NCI-H2107 treated with DMSO at 0.1 percent for 48 hours (cell line): ENCODE measurements around the gene TFEC.
A peak's percentile ranks its signal among the peaks of the same experiment; 100 is the strongest.
"Not testable (repeated sequence)": the region's sequence is repeated elsewhere in the genome, so short reads cannot be mapped to it uniquely, and the experiment has no call there.

Experiments
- DNase-seq: peaks from one replicate; lab custom pipeline; 2025; ENCODE audit not compliant: unreplicated experiment; lab: John Stamatoyannopoulos, UW

Gene TFEC

DNA sequence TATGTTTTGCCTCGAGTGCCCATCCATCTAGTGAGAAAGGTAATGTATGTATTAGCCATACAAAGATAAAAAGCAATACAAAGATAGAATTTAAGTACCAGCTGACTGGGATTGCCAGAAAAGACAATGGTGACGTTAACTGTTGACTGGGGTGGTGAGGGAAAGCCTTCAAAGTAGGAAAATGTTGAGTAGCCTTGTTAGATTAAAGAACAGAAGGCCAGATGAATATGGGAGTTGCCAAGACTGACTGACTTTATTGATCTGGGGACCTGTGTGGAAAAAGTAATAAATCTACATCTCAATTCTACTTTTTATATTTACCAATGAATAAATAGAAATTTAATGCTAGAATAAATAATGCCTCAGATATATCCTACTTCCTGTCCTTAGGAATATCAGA is 97.7 kb downstream of the TFEC start:
- no peak for DNase-seq

DNA sequence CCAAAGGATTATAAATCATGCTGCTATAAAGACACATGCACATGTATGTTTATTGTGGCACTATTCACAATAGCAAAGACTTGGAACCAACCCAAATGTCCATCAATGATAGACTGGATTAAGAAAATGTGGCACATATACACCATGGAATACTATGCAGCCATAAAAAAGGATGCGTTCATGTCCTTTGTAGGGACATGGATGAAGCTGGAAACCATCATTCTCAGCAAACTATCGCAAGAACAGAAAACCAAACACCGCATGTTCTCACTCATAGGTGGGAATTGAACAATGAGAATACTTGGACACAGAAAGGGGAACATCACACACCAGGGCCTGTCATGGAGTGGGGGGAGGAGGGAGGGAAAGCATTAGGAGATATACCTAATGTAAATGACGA is 100.4 kb downstream of the TFEC start:
- not testable (repeated sequence) for DNase-seq

DNA sequence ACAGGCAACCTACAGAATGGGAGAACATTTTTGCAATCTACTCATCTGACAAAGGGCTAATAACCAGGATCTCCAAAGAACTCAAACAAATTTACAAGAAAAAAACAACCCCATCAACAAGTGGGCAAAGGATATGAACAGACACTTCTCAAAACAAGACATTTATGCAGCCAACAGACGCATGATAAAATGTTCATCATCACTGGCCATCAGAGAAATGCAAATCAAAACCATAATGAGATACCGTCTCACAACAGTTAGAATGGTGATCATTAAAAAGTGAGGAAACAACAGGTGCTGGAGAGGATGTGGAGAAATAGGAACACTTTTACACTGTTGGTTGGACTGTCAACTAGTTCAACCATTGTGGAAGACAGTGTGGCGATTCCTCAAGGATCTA is 100.8 kb downstream of the TFEC start:
- not testable (repeated sequence) for DNase-seq

DNA sequence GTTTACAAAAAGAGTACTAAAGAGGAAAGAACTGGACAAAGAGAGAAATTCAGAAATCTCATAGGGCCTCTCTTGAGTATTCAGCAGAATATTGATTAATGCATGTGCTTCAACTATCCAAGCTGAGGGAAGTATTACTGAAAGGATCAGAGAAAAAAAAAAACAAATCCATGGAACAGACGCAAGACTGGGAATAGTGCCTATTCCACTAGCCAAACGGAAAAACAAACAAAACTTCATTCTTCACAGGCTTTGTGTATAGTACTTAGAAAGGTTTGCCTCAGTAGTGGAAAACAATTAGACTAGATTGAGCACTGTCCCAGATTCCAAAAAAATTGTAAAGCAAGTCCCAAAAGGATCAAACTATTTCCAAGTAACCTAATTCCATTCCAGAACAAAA is 106.2 kb downstream of the TFEC start:
- no peak for DNase-seq

DNA sequence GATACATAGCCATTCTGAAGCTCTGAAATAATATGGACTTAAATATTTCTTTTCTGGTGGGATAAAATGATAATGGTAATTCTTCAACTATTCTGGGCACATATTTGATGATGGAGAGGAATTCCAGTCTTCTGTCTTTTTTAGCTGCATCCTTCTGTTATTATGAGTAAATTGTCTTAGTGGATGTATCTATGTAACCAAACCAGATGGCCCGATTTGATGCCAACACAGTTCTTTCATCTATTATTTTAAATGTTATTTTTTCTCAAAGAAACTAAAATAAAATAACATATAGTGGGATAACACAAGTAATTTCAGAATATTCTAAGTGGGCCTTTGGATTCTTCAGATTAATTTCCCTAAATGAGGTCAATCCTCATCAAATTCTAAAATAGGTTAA is 110.2 kb downstream of the TFEC start:
- DNase-seq: no peak

DNA sequence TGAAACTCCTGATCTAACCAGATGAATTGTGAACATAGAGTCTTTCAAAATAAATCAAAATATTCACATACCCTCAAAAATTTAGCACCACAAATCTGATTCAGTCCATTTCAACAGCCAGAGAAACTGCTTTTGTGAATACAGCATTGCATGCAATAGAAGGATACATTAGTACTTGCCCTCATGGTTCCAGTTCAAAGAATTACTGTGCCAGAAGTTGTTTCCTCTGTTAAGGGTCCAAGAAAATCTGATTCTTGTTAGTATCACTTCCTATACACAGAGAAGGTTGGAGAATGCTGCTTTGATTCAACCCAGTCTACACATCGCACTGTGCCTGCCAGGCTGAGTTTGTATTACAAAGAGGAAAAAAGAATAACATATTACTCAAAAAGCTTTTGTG is 115.6 kb downstream of the TFEC start:
- DNase-seq: no peak

DNA sequence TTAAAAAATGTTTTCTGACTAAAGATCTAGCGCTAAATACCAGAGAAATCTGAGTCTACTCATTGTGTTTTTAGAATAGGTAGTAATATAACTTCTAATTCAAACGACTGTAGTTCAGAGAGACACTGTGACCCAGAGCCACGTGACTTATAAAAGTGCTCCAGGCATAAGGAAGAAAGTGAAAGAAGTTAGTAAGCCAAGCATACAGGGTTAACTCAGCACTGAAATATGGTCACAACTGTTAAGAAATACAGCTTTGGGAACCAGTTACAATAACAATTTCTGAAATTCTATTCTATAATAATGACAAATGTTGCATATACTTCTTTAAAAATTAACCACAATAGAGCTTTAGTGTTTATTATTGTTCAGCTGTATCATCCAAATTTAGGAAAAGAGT is 119.1 kb downstream of the TFEC start:
- DNase-seq: no peak

DNA sequence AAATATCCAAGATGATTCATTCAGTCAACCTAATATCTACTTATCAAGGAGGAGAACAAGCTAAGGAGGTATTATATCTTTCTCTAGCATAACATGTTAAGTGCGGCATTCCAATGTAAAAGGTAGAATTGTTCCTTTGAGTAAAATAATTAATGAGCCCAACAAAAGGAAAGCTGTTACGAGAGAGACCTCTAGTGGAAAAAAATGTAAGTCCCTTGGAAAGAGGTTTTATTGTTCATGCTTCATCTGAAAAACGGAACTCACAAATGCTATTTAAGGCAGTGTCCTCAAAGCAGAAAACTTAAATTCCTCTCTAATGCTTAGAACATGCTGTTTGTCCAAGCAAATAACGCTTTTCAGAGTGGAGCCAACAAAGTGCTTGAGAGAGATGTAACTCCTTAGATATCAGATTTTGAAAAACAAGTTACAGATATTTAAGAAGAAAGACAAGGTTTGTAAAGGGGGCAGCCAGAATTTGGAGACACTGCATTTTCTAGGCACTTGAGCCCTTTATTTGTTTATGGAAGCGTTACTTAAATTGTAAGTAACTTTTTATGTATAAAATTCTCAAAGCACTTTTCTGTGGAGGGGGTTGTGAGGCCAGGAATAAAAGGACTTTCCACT is 119.9 kb downstream of the TFEC start:
- peak; percentile 68 for DNase-seq

DNA sequence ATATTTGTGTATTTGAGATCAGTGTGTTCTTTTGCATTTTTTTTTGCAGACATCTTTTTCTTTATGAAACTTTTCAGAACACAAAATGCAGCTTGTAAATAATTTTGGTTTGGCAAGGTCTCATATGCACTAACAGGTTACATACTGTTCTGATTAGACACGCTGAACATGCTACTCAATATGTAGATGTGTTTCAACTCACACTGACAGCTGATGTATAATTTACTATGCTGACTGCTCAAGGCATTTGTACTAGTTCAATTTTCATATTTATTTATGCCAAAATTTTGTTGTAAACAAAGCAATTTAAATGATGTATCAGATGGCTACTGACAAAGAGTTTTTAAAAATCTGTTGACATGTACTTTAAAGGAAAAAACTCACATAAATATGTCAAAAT is 123.8 kb downstream of the TFEC start:
- DNase-seq: no peak

DNA sequence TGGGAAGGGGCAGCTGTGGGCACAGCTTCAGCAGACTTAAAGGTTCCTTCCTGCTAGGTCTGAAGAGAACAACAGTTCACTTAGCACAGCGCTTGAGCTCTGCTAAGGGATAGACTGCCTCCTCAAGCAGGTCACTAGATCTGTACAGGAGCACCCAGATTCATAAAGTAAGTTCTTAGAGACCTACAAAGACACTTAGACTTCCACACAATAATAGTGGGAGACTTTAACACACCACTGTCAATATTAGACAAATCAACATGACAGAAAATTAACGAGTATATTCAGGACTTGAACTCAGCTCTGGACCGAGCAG is 140.9 kb downstream of the TFEC start:
- DNase-seq: no peak

DNA sequence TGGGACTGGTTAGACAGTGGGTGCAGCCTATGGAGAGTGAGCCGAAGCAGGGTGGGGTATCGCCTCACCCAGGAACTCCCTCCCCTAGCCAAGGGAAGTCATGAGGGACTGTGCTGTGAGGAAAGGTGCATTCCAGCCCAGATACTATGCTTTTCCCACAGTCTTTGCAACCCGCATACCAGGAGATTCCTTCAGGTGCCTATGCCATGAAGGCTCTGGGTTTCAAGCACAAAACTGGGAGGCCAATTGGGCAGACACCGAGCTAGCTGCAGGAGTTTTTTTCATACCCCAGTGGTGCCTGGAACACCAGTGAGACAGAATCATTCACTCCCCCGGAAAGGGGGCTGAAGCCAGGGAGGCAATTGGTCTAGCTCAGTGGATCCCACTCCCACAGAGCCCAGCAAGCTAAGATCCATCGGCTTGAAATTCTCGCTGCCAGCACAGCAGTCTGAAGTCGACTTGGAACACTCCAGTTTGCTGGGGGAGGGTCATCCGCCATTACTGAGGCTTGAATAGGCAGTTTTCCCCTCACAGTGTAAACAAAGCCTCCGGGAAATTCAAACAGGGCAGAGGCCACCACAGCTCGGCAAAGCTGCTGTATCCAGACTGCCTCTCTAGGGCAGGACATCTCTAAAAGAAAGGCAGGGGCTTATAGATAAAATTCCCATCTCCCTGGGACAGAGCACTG is 141.4 kb downstream of the TFEC start:
- no peak for DNase-seq

DNA sequence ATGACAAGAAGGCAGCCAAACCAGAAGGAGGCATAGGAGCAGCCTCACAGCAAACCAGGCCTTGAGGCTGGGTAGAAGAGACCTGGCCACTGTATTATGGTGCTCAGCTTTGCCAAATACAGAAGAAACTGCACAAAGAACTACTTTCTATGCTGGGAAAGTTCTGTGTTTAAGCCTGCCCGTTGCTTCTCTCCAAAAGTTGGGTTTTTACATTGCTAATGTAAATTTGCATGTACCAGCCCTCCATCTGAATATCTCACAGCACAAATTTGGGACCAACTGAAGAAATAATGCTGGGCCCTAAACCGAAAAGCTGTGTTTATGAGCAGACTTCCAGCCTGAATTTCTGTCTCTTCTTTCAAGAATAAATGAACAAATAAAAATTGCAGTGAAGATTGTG is 145.0 kb downstream of the TFEC start:
- DNase-seq: no peak
